Dermis microvascular lymphatic vessel endothelial cell (primary cell): ENCODE measurements around the gene C18orf54. TPM values are rescaled to one million over a fixed set of nuclear protein-coding genes. Genes with fewer than 3 reads are reported as not detected.
"Not testable (repeated sequence)": the region's sequence is repeated elsewhere in the genome, so short reads cannot be mapped to it uniquely, and the experiment has no call there.

Experiments used
- DNase-seq, 2 donors: peaks; one replicate each; pipeline versions ENCODE4 v3.0.0 to v3.0.0-alpha.2; 2010; ENCODE audit warnings: low read depth in 2 of 2
- total RNA-seq: library from RNA; depleted of rRNA; stranded (reverse); fragments of >200 nt; gene quantifications from 2 replicates; pipeline ENCODE4 v1.2.1, GENCODE V29; 2014

Gene C18orf54
- total RNA-seq = 4.2 and 6.9 TPM in 2 replicates

GRCh38 chr18:54357660-54358494 is at the start of gene C18orf54, which contains the start of gene STARD6:
Gene C18orf54 (plus strand): TSS chr18:54357906. CDS start chr18:54360573, 2,667 bp downstream.
Gene STARD6 (minus strand): TSS chr18:54357858. CDS start chr18:54354573, 3,285 bp downstream.
- DNase-seq = peak; percentile 74 to 91

DNA sequence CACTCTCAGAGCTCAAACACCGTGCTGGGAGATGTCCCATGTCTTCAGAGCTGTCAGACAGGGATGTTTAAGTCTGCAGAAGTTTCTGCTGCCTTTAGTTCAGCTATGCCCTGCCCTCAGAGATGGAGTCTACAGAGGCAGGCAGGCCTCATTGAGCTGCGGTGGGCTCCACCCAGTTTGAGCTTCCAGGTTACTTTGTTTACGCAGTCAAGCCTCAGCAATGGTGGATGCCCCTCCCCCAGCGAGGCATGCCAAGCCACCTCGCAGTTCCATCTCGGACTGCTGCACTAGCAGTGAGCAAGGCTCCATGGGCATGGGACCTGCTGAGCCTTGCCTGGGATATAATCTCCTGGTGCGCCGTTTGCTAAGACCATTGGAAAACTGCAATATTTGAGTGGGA is 48.1 kb upstream of the C18orf54 start:
- not testable (repeated sequence) for DNase-seq

- DNase-seq = no peak
Observed at GRCh38 chr18:54316071-54316820, 41.5 kb upstream of the C18orf54 start.

GRCh38 chr18:54323561-54323960 is 34.1 kb upstream of the C18orf54 start:
- DNase-seq = no peak

DNA sequence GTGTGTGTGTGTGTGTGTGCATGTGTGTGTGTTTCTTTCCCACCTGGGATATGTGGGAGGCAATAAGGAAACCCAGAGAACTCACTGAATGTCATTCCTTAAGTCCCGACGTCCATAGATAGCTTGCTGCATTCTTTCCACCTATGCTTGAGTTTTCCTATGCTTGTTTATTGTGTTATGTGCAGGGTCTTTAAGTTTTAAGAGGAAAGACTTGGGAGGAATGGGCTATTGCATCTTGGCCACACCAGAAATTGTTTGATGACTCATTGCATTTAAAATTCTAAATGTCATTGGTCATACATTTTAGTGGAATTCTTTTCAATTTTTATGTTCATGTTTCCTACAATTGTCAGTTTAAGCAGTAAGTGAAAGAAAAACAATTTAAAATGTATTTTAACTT is 33.7 kb upstream of the C18orf54 start:
- DNase-seq = no peak

DNA sequence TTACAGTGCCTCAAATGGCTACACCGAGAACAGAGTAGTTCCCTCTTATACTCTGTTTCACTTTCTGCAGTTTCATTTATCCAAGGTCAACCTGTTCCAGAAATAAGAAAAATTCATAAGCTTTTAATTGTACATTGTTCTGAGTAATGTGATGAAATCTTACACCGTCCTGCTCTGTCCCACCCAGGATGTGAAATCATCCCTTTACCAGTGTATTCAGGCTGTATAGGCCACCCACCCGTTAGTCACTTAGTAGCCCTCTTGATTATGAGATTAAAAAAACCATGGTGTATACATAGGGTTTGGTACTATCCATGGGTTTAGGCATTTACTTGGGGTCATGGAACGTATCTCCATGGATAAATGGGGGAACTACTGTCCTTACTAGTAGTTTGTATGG is 29.9 kb upstream of the C18orf54 start:
- no peak for DNase-seq

- DNase-seq = no peak
Observed at GRCh38 chr18:54329787-54330186, 27.9 kb upstream of the C18orf54 start.

DNA sequence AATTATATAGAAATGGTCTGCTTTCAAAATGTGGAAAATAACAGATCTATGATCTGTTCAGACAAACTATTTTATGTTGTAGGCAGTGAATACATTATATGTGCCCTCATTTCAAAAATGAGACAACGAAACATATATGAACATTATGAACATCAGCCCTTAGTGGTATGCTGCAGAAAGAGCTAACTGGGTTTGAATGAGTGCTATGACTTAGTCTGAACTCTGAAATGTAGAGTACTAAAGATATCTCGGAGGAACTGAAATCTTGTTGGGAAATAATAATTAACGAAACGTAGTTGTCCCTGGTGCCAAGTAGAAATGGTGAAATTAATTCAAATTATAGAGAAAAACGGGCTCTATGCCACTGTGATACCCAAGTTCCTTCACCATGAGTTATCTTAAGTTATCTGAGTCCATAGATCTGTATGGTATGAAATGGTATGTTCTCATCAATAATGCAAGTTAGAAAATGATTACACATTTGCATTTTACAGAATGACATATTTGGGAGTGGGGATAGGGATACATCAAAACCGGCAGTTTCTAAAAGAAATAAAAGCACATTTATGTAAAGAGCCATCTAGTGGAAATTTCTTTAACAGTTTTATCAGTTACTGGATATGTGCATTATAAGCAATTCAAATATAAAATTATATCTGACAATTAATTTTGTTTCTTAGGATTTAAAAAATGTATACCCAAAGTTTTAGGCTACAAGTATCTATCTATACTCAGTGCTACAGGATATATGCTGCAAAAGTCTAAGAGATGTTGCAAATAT is 26.7 kb upstream of the C18orf54 start:
- DNase-seq = no peak

- DNase-seq = no peak
Observed at GRCh38 chr18:54335638-54336173, 22.0 kb upstream of the C18orf54 start.

GRCh38 chr18:54338230-54338629 is 19.5 kb upstream of the C18orf54 start:
- no peak for DNase-seq

GRCh38 chr18:54351186-54351585 is 6.5 kb upstream of the C18orf54 start:
- peak in 1 of 2 donors; percentile 71 for DNase-seq

DNA sequence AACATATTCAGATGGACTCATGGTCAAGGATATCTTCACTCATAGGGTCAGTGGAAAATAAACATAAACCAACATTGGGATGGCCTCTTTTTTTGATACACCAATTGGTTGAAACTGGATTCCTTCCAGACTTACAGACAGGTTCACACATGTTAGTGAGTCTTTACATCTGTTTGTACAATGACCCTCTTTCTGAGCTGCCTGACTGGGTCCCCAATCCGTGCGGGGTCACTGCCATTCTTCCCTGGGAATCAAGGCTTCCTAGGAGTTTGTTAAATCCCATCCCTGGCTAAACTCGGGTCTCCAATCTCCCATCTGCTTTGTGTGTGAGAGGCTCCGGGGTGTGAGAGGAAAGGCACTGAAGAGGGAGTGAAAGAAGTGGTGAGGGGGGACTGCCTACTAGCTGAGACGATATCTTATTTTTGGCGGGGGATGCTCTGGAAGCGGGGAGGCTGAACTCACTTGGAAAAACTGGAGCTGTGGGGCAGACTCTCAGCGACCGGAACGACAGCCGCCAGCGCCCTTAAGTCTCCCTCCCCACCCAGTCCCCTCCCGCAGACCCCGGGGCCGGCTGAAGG is 535 bp upstream of the C18orf54 start:
- DNase-seq = no peak

DNA sequence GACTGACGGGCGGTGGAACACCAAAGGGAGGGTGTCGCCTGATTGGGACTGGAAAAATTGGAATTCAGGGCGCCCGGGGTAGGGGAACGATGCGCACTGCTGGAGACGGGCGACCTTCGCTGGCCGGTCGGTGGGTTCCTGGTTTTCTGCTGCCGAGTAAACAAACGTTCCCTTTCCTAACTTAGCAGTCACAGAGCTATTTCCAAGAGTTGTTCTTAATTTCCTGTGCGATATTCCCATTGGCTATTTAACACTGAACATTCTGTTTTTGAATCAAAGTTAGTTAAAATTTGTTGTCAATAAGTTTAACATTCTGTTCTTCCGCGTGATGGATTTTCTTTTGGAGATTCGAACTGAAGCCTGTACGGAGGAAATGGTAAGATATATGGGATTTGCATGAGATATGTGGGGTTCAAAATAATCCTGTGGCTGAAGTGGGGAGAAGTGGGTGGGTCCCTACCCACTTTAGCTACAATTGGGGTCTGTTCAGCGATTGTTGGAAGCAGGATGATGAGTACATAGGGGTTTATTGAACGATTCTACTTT is 862 bp downstream of the C18orf54 start:
- DNase-seq = no peak

DNA sequence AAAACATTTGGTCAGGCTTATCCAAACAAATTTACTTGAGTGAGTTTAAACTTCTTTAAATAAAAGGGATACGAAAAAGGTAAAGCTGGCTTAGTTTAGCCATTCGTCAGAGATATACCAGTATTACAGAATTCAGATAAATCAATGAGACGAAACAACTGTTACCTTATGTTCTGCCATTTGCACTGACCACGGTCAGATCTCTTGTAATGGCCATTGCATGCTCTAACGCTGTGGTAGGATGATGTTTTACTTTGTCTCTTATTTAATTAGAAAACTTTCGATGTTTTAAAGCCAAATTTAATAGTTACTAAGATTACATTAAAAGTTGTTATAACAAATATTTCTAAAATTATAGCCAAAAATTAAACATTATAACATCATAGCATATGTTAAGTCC is 1.5 kb downstream of the C18orf54 start:
- DNase-seq = peak in 1 of 2 donors; percentile 24

DNA sequence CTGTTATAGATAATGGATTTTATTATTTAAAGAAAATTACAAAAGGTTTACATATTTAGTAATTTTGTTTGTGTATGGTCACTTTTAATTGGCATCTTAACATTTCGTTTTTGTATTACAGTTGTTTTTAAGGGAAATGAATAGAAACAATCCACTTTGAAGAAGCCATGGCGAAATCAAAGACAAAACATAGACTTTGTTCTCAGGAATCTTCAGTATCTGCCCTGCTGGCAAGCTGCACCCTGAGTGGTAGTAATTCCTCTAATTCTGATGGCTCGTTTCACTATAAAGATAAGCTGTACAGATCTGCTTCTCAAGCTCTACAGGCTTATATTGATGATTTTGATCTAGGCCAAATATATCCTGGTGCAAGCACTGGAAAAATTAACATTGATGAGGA is 2.7 kb downstream of the C18orf54 start:
- DNase-seq = no peak

DNA sequence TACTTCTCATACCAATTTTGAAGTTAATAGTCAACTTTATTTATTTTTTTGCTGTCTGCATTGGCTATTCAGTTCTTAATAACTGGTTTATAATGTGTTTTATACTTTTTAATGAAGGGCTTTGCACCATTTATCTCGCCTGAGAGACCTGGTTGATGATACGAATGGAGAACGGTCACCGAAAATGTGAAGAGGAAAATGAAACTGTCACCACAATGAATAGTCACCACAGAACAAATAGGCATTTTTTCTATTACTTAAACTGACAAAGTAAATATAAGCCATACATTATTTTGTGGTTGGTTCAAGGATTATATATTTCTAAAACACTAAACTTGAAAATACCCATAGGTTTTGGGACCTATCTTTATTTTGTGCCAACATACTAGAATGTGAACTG is 20.4 kb downstream of the C18orf54 start:
- no peak for DNase-seq

- DNase-seq = no peak
Observed at GRCh38 chr18:54381640-54382039, 23.9 kb downstream of the C18orf54 start.

DNA sequence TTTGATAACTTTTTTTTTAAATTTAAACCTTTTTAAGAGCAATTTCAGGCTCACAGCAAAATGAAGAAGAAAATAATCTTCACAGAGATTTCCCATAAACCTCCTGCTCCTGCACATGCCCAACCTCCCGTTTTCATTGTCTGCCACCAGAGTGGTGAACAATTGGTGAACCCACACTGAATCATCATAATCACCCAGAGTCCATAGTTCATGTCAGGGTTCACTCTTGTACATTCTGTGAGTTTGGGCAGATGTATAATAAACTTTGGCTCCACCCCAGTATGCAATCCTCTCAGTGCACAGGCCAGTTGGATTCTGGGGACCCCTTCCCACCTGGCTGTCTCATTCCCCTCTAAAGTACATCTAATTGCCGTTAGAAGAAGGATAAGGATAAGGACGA is 24.4 kb downstream of the C18orf54 start:
- no peak for DNase-seq

- no peak for DNase-seq
Observed at GRCh38 chr18:54382733-54383252, 25.1 kb downstream of the C18orf54 start.

DNA sequence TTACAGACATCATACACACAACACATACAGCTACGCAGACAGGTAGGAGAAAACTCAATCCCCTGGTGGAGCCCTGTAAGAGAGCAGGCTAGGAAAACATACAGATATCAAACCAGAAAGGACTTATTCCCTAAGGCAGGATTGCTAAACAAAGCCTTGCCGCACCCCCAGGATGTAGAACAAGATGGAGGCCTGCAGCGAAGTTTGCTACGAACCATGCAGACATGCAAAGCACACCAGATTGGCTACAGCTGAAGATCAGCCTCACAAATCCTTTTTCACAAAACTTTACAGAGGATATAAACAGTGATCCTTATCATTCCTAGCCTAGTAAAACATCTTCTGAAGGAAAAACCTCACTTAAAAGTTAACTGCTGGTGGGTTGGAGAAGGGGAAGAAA is 28.3 kb downstream of the C18orf54 start:
- DNase-seq = no peak
